Omental fat pad (tissue), 4 donors: Measurements from ENCODE around the gene TVP23B. TPM values are rescaled to one million over a fixed set of nuclear protein-coding genes. Genes with fewer than 3 reads are reported as not detected.
"Not testable (repeated sequence)": the region's sequence is repeated elsewhere in the genome, so short reads cannot be mapped to it uniquely, and the experiment has no call there.

Source experiments
- ATAC-seq: fragments of 150-250 bp; one replicate; pipeline ENCODE4 v1.9.1; 2016; ENCODE audit warnings: mild to moderate bottlenecking, moderate library complexity; ENCODE audit not compliant: low FRiP score
- DNase-seq: peaks from one replicate; pipeline ENCODE4 v3.0.0-alpha.2; 2019; ENCODE audit warnings: low spot score
- total RNA-seq, 4 donors: library from RNA; depleted of rRNA; stranded (reverse); fragments of >200 nt; gene quantifications; one replicate each; pipeline ENCODE4 v1.1.0, GENCODE V29; 2016

The TVP23B gene
- total RNA-seq = 10 to 100 TPM; 28.4 to 42.2 (median 40.9) TPM

- DNase-seq = peak; percentile 87
- peak; percentile 100 for ATAC-seq
Observed at GRCh38 chr17:18780991-18781718, at the start of gene TVP23B. TVP23B (plus strand) TSS chr17:18781183; CDS start chr17:18781294, 111 bp downstream.

DNA sequence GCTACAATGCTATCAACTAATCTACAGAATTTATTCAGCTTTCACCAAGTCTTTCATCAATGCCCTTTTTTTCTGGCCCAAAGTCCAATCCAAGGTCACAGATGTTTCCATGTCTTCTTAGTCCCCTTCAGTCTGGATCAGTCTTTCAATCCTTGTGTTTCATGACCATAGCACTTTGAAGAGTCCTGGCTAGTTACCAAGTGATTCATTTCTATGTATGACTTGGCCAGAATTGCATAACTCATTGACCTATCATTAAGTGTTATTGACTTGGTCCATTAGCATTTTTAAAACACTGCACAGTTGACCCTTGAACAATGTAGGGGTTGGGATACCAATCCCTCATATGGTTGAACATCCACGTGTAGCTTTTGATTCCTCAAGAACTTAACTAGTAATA, 48.5 kb upstream of the TVP23B start:
- peak; percentile 37 for ATAC-seq
- DNase-seq = not testable (repeated sequence)

- not testable (repeated sequence) for DNase-seq
- peak; percentile 48 for ATAC-seq
Observed at GRCh38 chr17:18733350-18733749, 47.6 kb upstream of the TVP23B start.

DNA sequence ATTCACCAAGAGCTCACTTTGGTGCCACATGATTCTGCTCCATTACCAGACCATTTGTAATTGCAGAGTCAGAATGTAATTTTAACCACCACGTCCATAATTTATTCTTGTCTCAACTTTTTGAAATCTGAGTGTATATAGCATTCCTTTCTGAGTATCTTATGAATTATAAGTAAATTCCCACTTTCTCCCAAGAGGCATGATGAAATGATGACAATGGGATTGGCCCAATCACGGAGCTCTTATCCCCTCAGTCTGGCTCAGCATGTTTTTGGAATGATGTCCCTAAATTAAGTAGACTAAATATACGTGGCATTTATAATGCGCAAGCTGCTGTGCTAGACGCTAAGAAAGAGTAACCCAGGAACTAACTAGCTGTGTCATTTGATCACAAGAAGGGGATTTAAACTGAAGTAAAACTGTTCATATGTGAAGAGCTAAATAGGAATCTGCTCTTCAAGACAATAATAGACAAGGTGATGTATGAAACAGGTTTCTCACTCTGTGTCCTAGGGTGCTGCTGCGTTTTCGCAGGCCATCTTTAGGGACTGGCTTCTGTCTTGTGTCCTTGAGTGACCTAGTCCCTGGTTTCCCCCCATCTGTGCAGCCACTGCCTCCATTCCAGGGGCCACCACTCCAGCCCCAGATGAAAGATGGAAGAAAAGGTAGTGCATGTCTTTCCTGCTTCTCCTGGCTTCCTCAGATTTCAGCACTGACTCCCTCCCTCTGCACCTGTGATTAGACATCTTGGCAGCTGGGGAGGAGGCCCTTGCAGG, 41.2 kb upstream of the TVP23B start:
- ATAC-seq, DNase-seq: not testable (repeated sequence)

- DNase-seq, ATAC-seq: not testable (repeated sequence)
Observed at GRCh38 chr17:18741228-18741627, 39.8 kb upstream of the TVP23B start.

DNA sequence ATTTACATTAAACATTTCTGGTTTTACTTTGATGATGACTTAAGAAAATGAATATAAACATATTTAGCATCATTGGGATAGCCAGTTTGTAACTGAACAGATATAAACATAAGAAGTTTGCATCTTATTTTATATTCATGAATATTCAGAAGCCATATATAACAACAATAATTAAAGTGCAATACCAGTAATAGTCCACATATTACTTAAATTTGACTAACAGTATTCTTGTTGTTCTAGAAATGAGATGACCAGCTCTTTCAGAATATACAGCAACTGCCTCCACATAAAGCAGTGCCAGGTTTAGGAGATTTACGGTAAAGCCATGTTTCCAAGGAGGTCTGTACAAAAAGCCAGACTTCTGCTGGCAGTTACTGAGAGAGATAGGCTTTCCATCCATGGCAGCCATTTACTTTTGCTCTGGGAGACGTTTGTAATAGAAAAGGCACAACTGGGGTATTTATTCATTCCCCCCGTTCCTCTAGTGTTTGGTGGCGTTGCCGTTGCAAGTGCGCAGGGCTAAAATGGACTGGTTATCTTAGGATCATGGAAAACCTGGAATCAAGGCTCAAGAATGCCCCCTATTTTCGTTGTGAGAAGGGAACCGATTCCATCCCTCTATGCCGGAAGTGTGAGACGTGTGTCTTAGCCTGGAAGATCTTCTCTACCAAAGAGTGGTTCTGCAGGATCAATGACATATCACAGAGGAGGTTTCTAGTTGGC, 37.1 kb upstream of the TVP23B start, which contains the start of gene FBXW10:
TSS of gene FBXW10 (plus strand) at position 356 of the 723 bp plus-strand sequence. CDS start at position 547, 191 bp downstream.
- ATAC-seq = peak; percentile 61
- DNase-seq = not testable (repeated sequence)

DNA sequence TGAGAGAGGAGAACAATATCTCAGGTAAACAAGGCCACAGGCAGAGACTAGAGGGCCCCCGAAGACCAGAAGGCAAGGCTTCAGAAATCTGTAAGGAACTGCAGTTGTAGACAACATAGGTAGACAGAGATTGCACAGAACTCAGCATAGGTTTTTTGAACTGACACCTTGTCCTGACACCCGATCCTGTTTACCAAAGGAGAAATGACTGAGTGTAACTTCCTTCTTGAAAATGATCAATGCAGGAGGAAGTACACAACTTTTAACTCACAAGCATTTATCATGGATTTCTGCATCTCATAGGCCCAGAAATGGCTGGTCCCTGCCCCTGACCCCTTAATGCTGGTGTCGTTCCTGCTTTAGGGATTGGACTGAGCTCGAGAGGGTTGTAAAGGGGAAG, 36.3 kb upstream of the TVP23B start:
- not testable (repeated sequence) for DNase-seq, ATAC-seq

GRCh38 chr17:18746551-18746950, 34.4 kb upstream of the TVP23B start:
- DNase-seq, ATAC-seq: not testable (repeated sequence)

- ATAC-seq, DNase-seq: not testable (repeated sequence)
Observed at GRCh38 chr17:18747501-18747900, 33.5 kb upstream of the TVP23B start.

GRCh38 chr17:18750242-18750641, 30.7 kb upstream of the TVP23B start:
- ATAC-seq, DNase-seq: not testable (repeated sequence)

DNA sequence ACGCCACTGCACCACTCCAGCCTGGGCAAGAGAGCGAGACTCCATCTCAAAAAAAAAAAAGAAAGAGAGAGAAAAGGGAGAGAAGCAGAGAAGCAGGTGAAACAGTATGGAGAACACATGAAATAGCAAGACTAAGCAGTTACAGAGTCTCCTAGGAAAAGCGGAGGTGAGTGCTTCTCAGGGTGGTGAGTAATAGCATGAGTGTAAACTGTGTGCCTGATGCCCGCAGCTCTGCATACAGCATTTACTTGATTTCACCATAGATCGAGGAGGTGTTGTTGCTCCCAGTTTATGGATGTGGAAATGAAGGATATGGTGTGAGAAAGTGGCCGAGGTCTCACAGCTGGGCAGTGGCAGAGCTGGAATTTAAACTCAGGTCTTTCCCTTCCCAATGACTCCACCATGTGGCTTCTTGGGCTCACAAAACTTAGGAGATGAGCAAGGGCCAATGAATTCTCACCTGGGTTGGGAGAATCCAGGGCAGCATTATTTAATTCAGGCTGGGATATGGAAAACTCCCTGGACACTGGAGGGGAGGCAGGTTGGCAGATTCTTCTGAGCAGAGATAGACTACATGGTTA, 27.1 kb upstream of the TVP23B start:
- DNase-seq, ATAC-seq: not testable (repeated sequence)

DNA sequence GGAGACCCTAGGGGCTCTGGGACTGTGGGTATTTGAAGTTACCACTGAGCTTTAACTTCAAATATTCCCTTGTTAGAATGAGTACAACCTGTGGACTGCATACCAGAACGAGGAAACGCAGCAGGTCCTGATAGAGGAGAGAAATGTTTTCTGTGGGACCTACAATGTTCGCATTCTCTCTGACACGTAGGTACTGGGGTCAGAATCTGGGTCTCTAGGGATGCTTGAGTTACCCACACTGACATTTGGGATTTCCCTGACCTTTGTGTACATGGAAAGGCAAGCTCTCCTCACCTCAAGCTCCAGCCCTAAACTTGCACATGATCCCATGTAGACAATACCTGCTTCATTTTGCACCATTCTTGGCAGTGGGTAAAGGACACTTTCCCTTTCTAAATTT, 25.0 kb upstream of the TVP23B start:
- not testable (repeated sequence) for ATAC-seq, DNase-seq

GRCh38 chr17:18757368-18758044, 23.5 kb upstream of the TVP23B start:
- DNase-seq = not testable (repeated sequence)

GRCh38 chr17:18758344-18758743, 22.6 kb upstream of the TVP23B start:
- not testable (repeated sequence) for DNase-seq, ATAC-seq

More at GRCh38 chr17:18757368-18758044, 23.5 kb upstream of the TVP23B start:
- ATAC-seq = not testable (repeated sequence)

GRCh38 chr17:18760221-18760620, 20.8 kb upstream of the TVP23B start:
- DNase-seq, ATAC-seq: not testable (repeated sequence)

DNA sequence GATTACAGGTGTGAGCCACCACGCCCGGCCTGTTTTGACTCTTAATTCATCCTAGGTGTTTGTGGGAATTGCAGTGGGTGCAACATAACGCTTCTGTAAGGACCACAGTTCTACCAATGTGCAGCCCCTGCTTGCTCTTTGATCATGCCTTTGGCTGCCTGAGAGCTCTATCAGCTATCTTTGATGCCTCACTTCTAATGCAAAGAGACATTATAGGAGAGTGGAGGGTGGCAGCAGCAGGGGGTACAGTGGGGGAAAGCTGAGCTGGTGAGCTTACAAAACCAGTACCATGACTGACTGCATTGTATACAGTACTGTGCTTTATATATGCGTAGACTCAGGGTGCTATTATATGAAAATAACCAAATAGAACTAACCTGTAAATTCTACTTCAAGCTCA, 10.4 kb upstream of the TVP23B start:
- not testable (repeated sequence) for ATAC-seq, DNase-seq

GRCh38 chr17:18771066-18771465, 9.9 kb upstream of the TVP23B start:
- not testable (repeated sequence) for ATAC-seq, DNase-seq
